Thyroid gland (tissue), 4 donors: Measurements from ENCODE around the gene MAPK7. TPM values are rescaled to one million over a fixed set of nuclear protein-coding genes. Genes with fewer than 3 reads are reported as not detected.

ENCODE experiments used
- DNase-seq, 2 donors: peaks; one replicate each; pipeline ENCODE4 v3.0.0-alpha.2; 2019
- H3K27ac ChIP-seq, 3 donors: fragments of 200-600 bp; sonication (generic); 1 replicate in 2 of 3; 2 replicates in 1 of 3; pipeline ENCODE4 v1.5.1; 2016 to 2019; ENCODE audit warnings: mild to moderate bottlenecking in 1 of 3, moderate library complexity in 1 of 3
- H3K27me3 ChIP-seq: fragments of 200-600 bp; sonication (generic); one replicate; pipeline ENCODE4 v1.5.1; 2019
- H3K36me3 ChIP-seq, 2 donors: fragments of 200-600 bp; sonication (generic); one replicate each; pipeline ENCODE4 v1.5.1; 2016 to 2019
- H3K4me1 ChIP-seq, 2 donors: fragments of 200-600 bp; sonication (generic); one replicate each; pipeline ENCODE4 v1.5.1; 2017 to 2019
- H3K4me3 ChIP-seq, 3 donors: fragments of 200-600 bp; sonication (generic); replicated peaks in 1 of 3; 1 replicate in 2 of 3; 2 replicates in 1 of 3; pipeline ENCODE4 v1.5.1; 2016; ENCODE audit warnings: mild to moderate bottlenecking in 1 of 3
- H3K9me3 ChIP-seq: fragments of 200-600 bp; sonication (generic); one replicate; pipeline ENCODE4 v1.5.1; 2017
- CTCF ChIP-seq, 6 experiments: fragments of 200-600 bp in 3 of 6; fragments of 450-650 bp in 3 of 6; sonication (generic) in 3 of 6; IDR thresholded peaks; one replicate each; pipeline ENCODE4 v1.5.1; 2016 to 2019; ENCODE audit warnings: antibody characterized with exemption in 6 of 6, mild to moderate bottlenecking in 2 of 6, inconsistent platforms in 1 of 6, moderate library complexity in 1 of 6
- POLR2A ChIP-seq, 2 donors: fragments of 450-650 bp; IDR thresholded peaks; one replicate each; pipeline ENCODE4 v1.6.1; 2017; ENCODE audit warnings: antibody characterized with exemption in 2 of 2, mild to moderate bottlenecking in 2 of 2, moderate library complexity in 1 of 2
- WGBS, 2 donors: methylation state at CpG; one replicate each; pipeline ENCODE4 v1.1.5; 2017; 5-methylcytosine and 5-hydroxymethylcytosine counted together
- intact Hi-C: fragments of 100-400 bp; cut with DNase I; formaldehyde crosslinking; loops from one replicate; pipeline ENCODE4 v1.15.1; 2023
- total RNA-seq, 4 donors: library from RNA; depleted of rRNA; stranded (reverse); fragments of >200 nt; gene quantifications; one replicate each; pipeline ENCODE4 v1.2.3, GENCODE V29; 2016

The MAPK7 gene
- total RNA-seq, 4 donors from 2014 or later = 22.4 to 46.5 (median 31.3) TPM

- Histone ChIP-seq H3K27me3 (no peaks in the 10 kb centered on the region), H3K27ac (no peak overlapping the region)
Observed at GRCh38 chr17:19335951-19336631, 42.2 kb upstream of the MAPK7 start.

DNA sequence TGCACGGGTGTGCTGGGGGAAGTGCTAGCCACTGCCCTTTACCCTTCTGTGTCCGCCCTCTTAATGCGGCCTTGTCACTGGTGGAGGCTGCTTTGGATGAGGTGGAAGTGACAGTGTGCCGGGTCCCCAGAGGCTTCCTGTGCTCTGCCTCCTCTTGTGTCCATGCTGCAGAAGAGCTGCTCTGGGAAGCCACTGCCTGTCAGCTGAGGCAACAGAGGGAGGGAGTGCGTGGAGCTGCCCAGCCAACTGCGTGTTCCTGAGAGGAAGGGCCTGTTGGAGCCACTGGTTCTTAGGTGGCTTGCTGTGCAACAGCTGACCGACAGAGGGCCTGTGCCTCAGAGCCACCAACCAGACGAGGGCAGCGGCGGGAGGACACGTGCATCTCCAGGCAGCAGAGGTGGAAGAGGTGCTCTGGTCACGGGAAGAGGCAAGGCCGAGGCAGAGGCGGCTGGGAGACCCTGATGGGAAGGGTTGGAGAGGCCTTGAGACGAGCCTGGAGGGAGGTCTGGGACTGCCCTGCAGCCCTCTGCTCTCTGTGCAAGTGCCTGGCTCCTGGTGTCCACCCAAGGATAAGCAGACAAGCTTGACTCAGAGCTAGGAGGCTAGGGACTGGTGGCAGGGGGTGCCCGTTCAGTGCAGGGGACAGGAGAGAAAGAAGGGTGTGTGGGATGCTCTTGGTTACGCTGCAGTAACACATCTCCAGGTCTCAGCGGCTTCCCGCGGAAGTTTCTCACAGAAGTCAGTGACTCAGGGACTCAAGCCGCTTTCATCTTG is 41.2 kb upstream of the MAPK7 start:
- peaks cover 5 to 11% of the 10 kb centered on the region in 2 donors for H3K4me1 ChIP-seq

More at GRCh38 chr17:19335951-19336631, 42.2 kb upstream of the MAPK7 start:
- no peak for TF ChIP-seq CTCF (IDR thresholded peaks at IDR 0.05)
- H3K4me1 ChIP-seq = peaks cover 5 to 11% of the 10 kb centered on the region in 2 donors
- H3K9me3 ChIP-seq = no peaks in the 10 kb centered on the region
- intact Hi-C loops = no loop called here
- 27 to 84% methylated on average over 3 to 12 of the region's 18 CpGs for WGBS, 2 donors
- no peak overlapping the region for H3K4me3 ChIP-seq
- peak; percentile 57 to 70 for DNase-seq
- no peaks in the 10 kb centered on the region for H3K36me3 ChIP-seq

DNA sequence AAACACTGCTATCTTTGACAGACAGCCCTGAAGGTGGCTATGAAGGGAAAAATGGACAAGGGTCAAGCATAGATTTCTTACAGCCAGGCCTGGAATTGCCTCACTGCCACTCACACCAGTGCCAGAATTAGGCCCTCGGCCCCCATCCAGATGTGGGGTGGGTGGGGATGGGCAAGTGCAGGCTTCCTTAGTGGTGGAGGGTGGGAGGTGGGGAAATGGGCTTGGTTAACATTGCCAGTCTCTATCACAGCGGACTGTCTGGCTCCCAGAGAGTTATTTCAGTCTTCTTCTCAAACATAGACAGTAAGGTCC is 40.6 kb upstream of the MAPK7 start:
- DNase-seq = no peak
- 75 to 85% methylated on average over 2 of the region's 2 CpGs for WGBS, 2 donors
- intact Hi-C loops = no loop called here
- Histone ChIP-seq H3K27me3 (no peaks in the 10 kb centered on the region), H3K4me1 (peaks cover 5 to 11% of the 10 kb centered on the region in 2 donors), H3K4me3 (no peak overlapping the region), H3K27ac (peak overlapping the region in 1 of 3 donors; percentile 39), H3K9me3 (no peaks in the 10 kb centered on the region), H3K36me3 (no peaks in the 10 kb centered on the region)
- TF ChIP-seq POLR2A (IDR thresholded peaks at IDR 0.05) = no peak
- TF ChIP-seq CTCF (IDR thresholded peaks at IDR 0.05) = no peak

More for the DNA sequence above, 41.2 kb upstream of the MAPK7 start:
- H3K27me3 ChIP-seq = no peaks in the 10 kb centered on the region
- no peak overlapping the region for H3K4me3 ChIP-seq
- H3K9me3 ChIP-seq = no peaks in the 10 kb centered on the region
- intact Hi-C loops = no loop called here
- peak in 3 of 6 experiments; percentile 50 to 86 (median 52) for TF ChIP-seq CTCF (IDR thresholded peaks at IDR 0.05)
- TF ChIP-seq POLR2A (IDR thresholded peaks at IDR 0.05) = no peak
- no peak for DNase-seq
- H3K36me3 ChIP-seq = no peaks in the 10 kb centered on the region
- H3K27ac ChIP-seq = no peak overlapping the region
- whole genome bisulfite sequencing, 2 donors = 71 to 78% methylated on average over 17 to 20 of the region's 21 CpGs

DNA sequence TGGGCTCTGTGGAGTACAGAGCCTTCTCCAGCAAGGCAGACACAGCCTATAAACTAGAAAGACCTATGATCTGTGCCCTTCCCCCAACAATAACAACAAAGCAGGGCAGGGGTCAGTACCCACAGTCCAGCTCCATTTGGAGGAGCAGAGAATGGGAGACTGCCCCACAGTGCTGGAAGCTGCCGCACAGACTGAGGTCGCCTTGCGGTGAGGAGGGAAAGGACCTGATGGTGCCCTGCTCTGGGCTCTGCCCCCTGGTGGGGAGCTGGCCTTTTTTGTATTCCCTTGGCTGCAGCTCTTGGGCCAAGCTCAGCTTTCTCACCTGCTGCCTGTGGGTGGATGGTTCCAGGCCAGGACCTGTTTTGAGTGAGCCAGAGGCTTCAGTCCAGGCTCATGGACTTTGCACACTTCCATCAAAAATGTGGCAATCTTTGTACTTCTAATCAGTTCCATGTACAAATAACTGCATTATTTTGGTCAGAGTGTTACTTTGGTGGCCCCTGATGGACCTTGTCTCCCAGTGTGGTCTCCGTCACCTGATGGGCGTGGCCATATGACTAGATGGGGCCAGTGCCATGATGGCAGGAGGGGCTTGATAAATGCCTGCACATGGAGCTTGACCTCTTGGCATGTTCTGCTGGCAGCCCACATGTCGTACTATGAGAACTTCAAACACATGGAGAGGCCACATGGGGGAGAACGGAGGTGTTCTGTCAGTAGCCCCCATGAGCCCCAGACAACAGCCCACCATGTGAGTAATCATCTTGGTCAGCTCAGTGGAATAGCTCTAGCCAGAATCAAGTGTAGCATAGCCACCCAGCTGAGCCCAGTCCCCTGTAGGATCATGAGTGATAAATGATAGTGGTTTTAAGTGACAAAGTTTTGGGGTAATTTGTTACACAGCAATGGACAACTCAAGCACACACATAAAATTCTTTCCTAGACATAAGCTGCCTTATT is 40.0 kb upstream of the MAPK7 start:
- peak in 5 of 6 experiments; percentile 35 to 78 (median 64) for TF ChIP-seq CTCF (IDR thresholded peaks at IDR 0.05)
- TF ChIP-seq POLR2A (IDR thresholded peaks at IDR 0.05) = no peak
- no peaks in the 10 kb centered on the region for H3K27me3 ChIP-seq
- WGBS, 2 donors = 74 to 87% methylated on average over 6 to 7 of the region's 7 CpGs
- no peaks in the 10 kb centered on the region for H3K9me3 ChIP-seq
- peaks cover 5 to 11% of the 10 kb centered on the region in 2 donors for H3K4me1 ChIP-seq
- intact Hi-C loops = no loop called here
- DNase-seq = peak; percentile 75 to 77
- no peak overlapping the region for H3K4me3 ChIP-seq
- no peaks in the 10 kb centered on the region for H3K36me3 ChIP-seq
- H3K27ac ChIP-seq = peak overlapping the region in 1 of 3 donors; percentile 39
